Lower leg skin (tissue), 4 donors: Measurements from ENCODE around the gene CORO2A. TPM values are rescaled to one million over a fixed set of nuclear protein-coding genes. Genes with fewer than 3 reads are reported as not detected.

Experiments
- DNase-seq, 2 donors: peaks; one replicate each; pipeline ENCODE4 v3.0.0-alpha.2; 2019; ENCODE audit warnings: low spot score in 2 of 2
- H3K4me3 ChIP-seq: fragments of 200-600 bp; sonication (generic); 2 replicates; pipeline ENCODE4 v1.5.1; 2017; ENCODE audit warnings: mild to moderate bottlenecking, low read depth; ENCODE audit not compliant: poor library complexity, severe bottlenecking
- POLR2A ChIP-seq, 2 donors: fragments of 450-650 bp; IDR thresholded peaks; one replicate each; pipeline ENCODE4 v1.6.1; 2016 to 2017; ENCODE audit warnings: antibody characterized with exemption in 2 of 2, mild to moderate bottlenecking in 1 of 2, moderate library complexity in 1 of 2
- WGBS, 2 donors: methylation state at CpG; one replicate each; pipeline ENCODE4 v1.1.5; 2018; 5-methylcytosine and 5-hydroxymethylcytosine counted together
- intact Hi-C: fragments of 100-400 bp; cut with DNase I; formaldehyde crosslinking; loops from one replicate; pipeline ENCODE4 v1.15.0; 2023; ENCODE audit warnings: low total_unique reads
- total RNA-seq, 4 donors: library from RNA; depleted of rRNA; stranded (reverse); fragments of >200 nt; gene quantifications; one replicate each; pipeline ENCODE4 v1.1.0, GENCODE V29; 2016
- TF ChIP-seq, protein P1 (sequence below), 3 donors: fragments of 450-650 bp; IDR thresholded peaks; one replicate each; pipeline ENCODE4 v1.5.1; 2016; ENCODE audit warnings: antibody characterized with exemption in 3 of 3, mild to moderate bottlenecking in 3 of 3, moderate library complexity in 2 of 3

CORO2A gene
- total RNA-seq, 4 donors from 2014 or later = 20.8 to 31.4 (median 25.4) TPM

- no peak for DNase-seq
- intact Hi-C loops = no loop called here
- WGBS, 2 donors = 95% methylated on average over 4 of the region's 4 CpGs
These were observed 107.4 kb downstream of the CORO2A start for GRCh38 chr9:98085058-98085457.

GRCh38 chr9:98084396-98084795 lies 108.0 kb downstream of the CORO2A start:
- no peak overlapping the region for H3K4me3 ChIP-seq
- DNase-seq = no peak
- intact Hi-C loops = no loop called here
- WGBS, 2 donors = 80 to 88% methylated on average over 3 of the region's 3 CpGs
- TF ChIP-seq POLR2A (IDR thresholded peaks at IDR 0.05) = no peak
- TF ChIP-seq, protein P1, sequence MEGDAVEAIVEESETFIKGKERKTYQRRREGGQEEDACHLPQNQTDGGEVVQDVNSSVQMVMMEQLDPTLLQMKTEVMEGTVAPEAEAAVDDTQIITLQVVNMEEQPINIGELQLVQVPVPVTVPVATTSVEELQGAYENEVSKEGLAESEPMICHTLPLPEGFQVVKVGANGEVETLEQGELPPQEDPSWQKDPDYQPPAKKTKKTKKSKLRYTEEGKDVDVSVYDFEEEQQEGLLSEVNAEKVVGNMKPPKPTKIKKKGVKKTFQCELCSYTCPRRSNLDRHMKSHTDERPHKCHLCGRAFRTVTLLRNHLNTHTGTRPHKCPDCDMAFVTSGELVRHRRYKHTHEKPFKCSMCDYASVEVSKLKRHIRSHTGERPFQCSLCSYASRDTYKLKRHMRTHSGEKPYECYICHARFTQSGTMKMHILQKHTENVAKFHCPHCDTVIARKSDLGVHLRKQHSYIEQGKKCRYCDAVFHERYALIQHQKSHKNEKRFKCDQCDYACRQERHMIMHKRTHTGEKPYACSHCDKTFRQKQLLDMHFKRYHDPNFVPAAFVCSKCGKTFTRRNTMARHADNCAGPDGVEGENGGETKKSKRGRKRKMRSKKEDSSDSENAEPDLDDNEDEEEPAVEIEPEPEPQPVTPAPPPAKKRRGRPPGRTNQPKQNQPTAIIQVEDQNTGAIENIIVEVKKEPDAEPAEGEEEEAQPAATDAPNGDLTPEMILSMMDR (IDR thresholded peaks at IDR 0.05) = no peak

More at GRCh38 chr9:98085058-98085457, 107.4 kb downstream of the CORO2A start:
- no peak overlapping the region for H3K4me3 ChIP-seq
- TF ChIP-seq, protein P1 (IDR thresholded peaks at IDR 0.05) = no peak
- no peak for TF ChIP-seq POLR2A (IDR thresholded peaks at IDR 0.05)

DNA sequence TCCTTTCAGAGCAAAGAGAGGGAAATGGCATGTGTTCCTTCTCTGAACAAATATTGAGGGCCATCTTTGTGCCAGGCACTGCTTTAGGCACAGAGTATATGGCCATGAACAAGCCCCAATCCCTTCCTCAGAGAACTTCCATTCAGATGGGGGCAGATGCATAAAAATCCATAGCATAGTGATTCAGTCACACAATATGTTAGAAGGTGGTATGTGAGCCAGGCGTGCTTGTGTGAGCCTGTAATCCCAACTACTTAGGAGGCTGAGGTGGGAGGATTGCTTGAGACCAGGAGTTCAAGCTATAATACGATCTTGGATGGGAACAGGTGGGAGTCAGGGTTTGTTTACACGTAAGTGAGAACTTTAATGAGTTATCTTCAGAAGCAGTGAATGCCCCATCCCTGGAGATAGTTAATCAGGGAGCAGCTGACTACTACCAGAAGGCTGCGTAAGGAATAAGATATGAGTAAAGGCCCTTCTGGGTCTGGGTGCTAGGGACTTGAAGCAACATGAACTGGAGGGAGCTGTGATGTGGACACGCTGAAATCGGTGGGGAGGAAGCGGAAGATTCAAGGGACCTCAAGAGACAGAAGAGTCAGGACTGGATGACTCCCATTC lies 108.8 kb downstream of the CORO2A start:
- intact Hi-C loops = no loop called here
- TF ChIP-seq, protein P1 (IDR thresholded peaks at IDR 0.05) = no peak
- no peak for TF ChIP-seq POLR2A (IDR thresholded peaks at IDR 0.05)
- no peak overlapping the region for H3K4me3 ChIP-seq
- no peak for DNase-seq
- 95% methylated on average over 7 of the region's 7 CpGs for WGBS, 2 donors

DNA sequence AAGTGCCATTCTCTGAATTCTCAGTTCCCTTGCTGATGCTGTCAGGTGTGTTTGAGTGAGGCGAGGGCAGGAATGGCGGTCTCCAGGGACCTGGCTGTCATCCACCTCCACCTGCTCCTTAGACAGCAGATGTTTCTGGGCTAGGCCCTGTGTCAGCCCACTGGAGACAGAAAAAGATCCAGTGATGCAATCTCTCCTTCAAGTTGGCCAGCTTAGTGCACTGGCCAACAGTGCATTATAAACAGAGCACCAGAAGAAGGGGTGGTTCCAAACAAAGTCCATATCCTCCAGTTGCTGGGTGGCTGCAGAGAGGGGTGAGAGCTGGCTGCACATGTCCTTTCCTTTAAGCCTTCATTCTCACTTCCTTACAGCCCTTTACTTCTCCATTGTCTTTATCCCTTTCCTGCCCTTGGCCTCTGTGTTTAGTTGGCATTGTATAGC lies 109.4 kb downstream of the CORO2A start:
- DNase-seq = no peak
- TF ChIP-seq POLR2A (IDR thresholded peaks at IDR 0.05) = no peak
- TF ChIP-seq, protein P1 (IDR thresholded peaks at IDR 0.05) = no peak
- no peak overlapping the region for H3K4me3 ChIP-seq
- 86 to 94% methylated on average over 2 of the region's 2 CpGs for WGBS, 2 donors
- intact Hi-C loops = no loop called here

DNA sequence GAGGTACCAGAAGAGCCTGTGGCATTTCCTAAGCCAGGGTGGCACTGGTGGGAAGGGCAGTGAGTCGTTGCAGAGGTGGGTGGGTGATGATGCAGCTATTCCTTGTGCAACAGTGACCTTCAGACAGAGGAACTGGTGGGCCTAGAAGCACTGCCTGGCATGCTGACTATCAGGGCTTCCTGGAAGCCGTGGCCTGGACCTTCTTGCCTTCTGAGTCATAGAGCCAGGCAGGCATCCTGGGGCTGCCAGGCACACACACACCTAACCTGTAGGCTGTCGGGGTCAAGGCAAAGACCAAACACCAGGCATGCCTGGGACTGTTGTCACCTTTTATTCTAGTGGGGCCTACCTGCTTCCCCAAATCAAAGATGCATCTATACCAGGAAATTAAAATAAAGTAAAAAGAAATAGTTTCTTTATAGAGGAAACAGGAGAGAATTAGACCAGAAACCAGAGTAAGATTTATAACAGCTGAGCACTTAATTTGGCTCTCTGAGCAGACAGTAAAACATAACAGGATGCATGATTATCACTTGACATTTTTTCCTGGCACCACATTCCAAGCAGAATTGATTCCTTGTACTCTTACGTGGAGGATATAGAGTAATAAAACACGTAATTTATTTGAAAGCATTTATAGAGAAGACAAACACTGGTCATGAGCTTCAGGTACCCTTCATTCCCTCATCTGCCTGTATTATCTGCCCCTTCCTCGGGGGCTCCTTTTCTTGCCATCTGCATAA lies 110.8 kb downstream of the CORO2A start:
- TF ChIP-seq POLR2A (IDR thresholded peaks at IDR 0.05) = no peak
- TF ChIP-seq, protein P1 (IDR thresholded peaks at IDR 0.05) = no peak
- no peak for DNase-seq
- WGBS, 2 donors = 55 to 63% methylated on average over 5 to 6 of the region's 6 CpGs
- H3K4me3 ChIP-seq = no peak overlapping the region
- intact Hi-C loops = no loop called here
